Neuronal stem cell (in vitro differentiated cells): Measurements from ENCODE around the gene SHROOM3.
A peak's percentile ranks its signal among the peaks of the same experiment; 100 is the strongest.

ENCODE experiments used
- DNase-seq: peaks from one replicate; pipeline ENCODE4 v3.0.0-alpha.2; 2013; ENCODE audit warnings: low spot score
- H2AFZ ChIP-seq: one replicate; pipeline ENCODE4 v1.6.1; 2013; ENCODE audit warnings: mild to moderate bottlenecking, low read length, inconsistent platforms
- H2AK5ac ChIP-seq: 2 replicates; pipeline ENCODE4 v1.6.1; 2013; ENCODE audit warnings: low read depth, mild to moderate bottlenecking, inconsistent platforms, low read length, moderate library complexity, mixed read lengths
- H2BK120ac ChIP-seq: 2 replicates; pipeline ENCODE4 v1.6.1; 2013; ENCODE audit warnings: low read depth, mild to moderate bottlenecking, inconsistent platforms, low read length, moderate library complexity, mixed read lengths
- H2BK12ac ChIP-seq: one replicate; pipeline ENCODE4 v1.6.1; 2013; ENCODE audit warnings: low read length, inconsistent platforms
- H2BK15ac ChIP-seq: 2 replicates; pipeline ENCODE4 v1.6.1; 2013; ENCODE audit warnings: mild to moderate bottlenecking, low read length, inconsistent platforms, mixed read lengths
- H2BK5ac ChIP-seq: one replicate; pipeline ENCODE4 v1.6.1; 2013; ENCODE audit warnings: inconsistent platforms, mild to moderate bottlenecking, low read length, moderate library complexity
- H3K14ac ChIP-seq: one replicate; pipeline ENCODE4 v1.6.1; 2013; ENCODE audit warnings: low read length, inconsistent platforms
- H3K18ac ChIP-seq: 2 replicates; pipeline ENCODE4 v1.6.1; 2013; ENCODE audit warnings: low read length, inconsistent platforms
- H3K23ac ChIP-seq: 2 replicates; pipeline ENCODE4 v1.6.1; 2013; ENCODE audit warnings: low read depth, mild to moderate bottlenecking, mixed read lengths, low read length, inconsistent platforms; ENCODE audit not compliant: poor library complexity
- H3K27ac ChIP-seq: replicated peaks from 3 replicates; pipeline ENCODE4 v1.5.1; 2013; ENCODE audit warnings: low read length, inconsistent platforms
- H3K27me3 ChIP-seq, 3 experiments: 2 replicates each; pipeline ENCODE4 v1.6.1; 2013; ENCODE audit warnings: low read length in 3 of 3, mild to moderate bottlenecking in 2 of 3, inconsistent platforms in 1 of 3, low read depth in 1 of 3, mixed read lengths in 1 of 3, moderate library complexity in 1 of 3; ENCODE audit not compliant: control insufficient read depth in 3 of 3, insufficient read depth in 3 of 3
- H3K36me3 ChIP-seq, 2 donors: replicated peaks in 1 of 2; 2 replicates each; pipeline ENCODE4 v1.6.1; 2013; ENCODE audit warnings: low read length in 2 of 2; ENCODE audit not compliant: control insufficient read depth in 2 of 2, insufficient read depth in 2 of 2
- H3K4ac ChIP-seq: 2 replicates; pipeline ENCODE4 v1.6.1; 2013; ENCODE audit warnings: inconsistent platforms, mild to moderate bottlenecking, low read length, moderate library complexity
- H3K4me1 ChIP-seq, 2 donors: 1 replicate in 1 of 2; 2 replicates in 1 of 2; pipeline ENCODE4 v1.6.1; 2013; ENCODE audit warnings: low read length in 2 of 2, low read depth in 1 of 2; ENCODE audit not compliant: control insufficient read depth in 2 of 2, insufficient read depth in 1 of 2
- H3K4me2 ChIP-seq: one replicate; pipeline ENCODE4 v1.6.1; 2013; ENCODE audit warnings: mild to moderate bottlenecking, low read length, inconsistent platforms; ENCODE audit not compliant: insufficient read depth, poor library complexity, severe bottlenecking
- H3K4me3 ChIP-seq, 2 donors: 2 replicates each; pipeline ENCODE4 v1.5.1; 2013; ENCODE audit warnings: low read length in 2 of 2, mild to moderate bottlenecking in 2 of 2, inconsistent platforms in 1 of 2, moderate library complexity in 1 of 2
- H3K79me1 ChIP-seq: one replicate; pipeline ENCODE4 v1.6.1; 2013; ENCODE audit warnings: low read depth, mild to moderate bottlenecking, inconsistent platforms, low read length, moderate library complexity
- H3K9ac ChIP-seq: one replicate; pipeline ENCODE4 v1.6.1; 2013; ENCODE audit warnings: mild to moderate bottlenecking, low read depth, low read length, inconsistent platforms; ENCODE audit not compliant: poor library complexity
- H3K9me3 ChIP-seq, 2 donors: replicated peaks in 1 of 2; 2 replicates each; pipeline versions ENCODE3 to v1.6.1; 2013; ENCODE audit warnings: low read length in 2 of 2, mild to moderate bottlenecking in 2 of 2, inconsistent platforms in 1 of 2, low read depth in 1 of 2, mixed read lengths in 1 of 2, moderate library complexity in 1 of 2; ENCODE audit not compliant: control insufficient read depth in 2 of 2, insufficient read depth in 1 of 2
- H4K8ac ChIP-seq: one replicate; pipeline ENCODE4 v1.6.1; 2013; ENCODE audit warnings: low read depth, mild to moderate bottlenecking, inconsistent platforms, low read length, moderate library complexity
- H4K91ac ChIP-seq: one replicate; pipeline ENCODE4 v1.6.1; 2013; ENCODE audit warnings: low read length, low read depth, mild to moderate bottlenecking, inconsistent platforms; ENCODE audit not compliant: poor library complexity
- whole genome bisulfite sequencing, 2 donors: extraction: QIAGEN DNeasy Blood & Tissue Kit; methylation state at CpG; one replicate each; pipeline ENCODE4 v1.1.7; 2013; ENCODE audit warnings: missing lambda C conversion rate in 2 of 2, mixed read lengths in 1 of 2; ENCODE audit not compliant: insufficient read length in 2 of 2, insufficient replicate concordance in 1 of 2; ENCODE audit errors: extremely low coverage in 2 of 2; 5-methylcytosine and 5-hydroxymethylcytosine counted together

The SHROOM3 gene

GRCh38 chr4:76546327-76546726 is 111.3 kb downstream of the SHROOM3 start:
- no peak overlapping the region for H3K23ac ChIP-seq
- H3K4me3 ChIP-seq = no peak overlapping the region
- H3K27me3 ChIP-seq = no peaks in the 10 kb centered on the region
- H3K4me2 ChIP-seq = no peak overlapping the region
- no peak overlapping the region for H3K4ac ChIP-seq
- no peaks in the 10 kb centered on the region for H3K79me1 ChIP-seq
- H4K8ac ChIP-seq = no peak overlapping the region
- H2BK12ac ChIP-seq = no peak overlapping the region
- H2BK120ac ChIP-seq = no peak overlapping the region
- no CpG with 5 or more reads among the region's 4 CpGs for WGBS, 2 donors
- no peak for DNase-seq
- H2AFZ ChIP-seq = no peak overlapping the region
- H3K18ac ChIP-seq = no peak overlapping the region
- no peak overlapping the region for H3K14ac ChIP-seq
- H2AK5ac ChIP-seq = no peak overlapping the region
- peaks cover 0 to 13% of the 10 kb centered on the region in 2 donors for H3K9me3 ChIP-seq
- H3K4me1 ChIP-seq = peaks cover 15 to 18% of the 10 kb centered on the region in 2 donors
- no peak overlapping the region for H2BK5ac ChIP-seq
- no peak overlapping the region for H3K27ac ChIP-seq
- peaks cover 0 to 14% of the 10 kb centered on the region in 2 donors for H3K36me3 ChIP-seq
- no peak overlapping the region for H3K9ac ChIP-seq
- no peak overlapping the region for H4K91ac ChIP-seq
- H2BK15ac ChIP-seq = no peak overlapping the region

GRCh38 chr4:76546759-76547742 is 112.0 kb downstream of the SHROOM3 start:
- Histone ChIP-seq H3K9ac (no peak overlapping the region), H3K14ac (no peak overlapping the region), H3K4ac (no peak overlapping the region), H3K27ac (no peak overlapping the region), H3K27me3 (no peaks in the 10 kb centered on the region), H3K4me3 (no peak overlapping the region), H3K18ac (no peak overlapping the region), H2BK12ac (no peak overlapping the region), H3K23ac (no peak overlapping the region), H2BK120ac (no peak overlapping the region), H3K4me2 (no peak overlapping the region), H2BK5ac (no peak overlapping the region), H4K91ac (no peak overlapping the region), H2AFZ (no peak overlapping the region), H2BK15ac (no peak overlapping the region), H3K36me3 (peaks cover 0 to 14% of the 10 kb centered on the region in 2 donors), H2AK5ac (no peak overlapping the region), H3K9me3 (peaks cover 0 to 13% of the 10 kb centered on the region in 2 donors), H4K8ac (no peak overlapping the region), H3K4me1 (peaks cover 15% of the 10 kb centered on the region in 2 donors), H3K79me1 (no peaks in the 10 kb centered on the region)
- WGBS, 2 donors = no CpG with 5 or more reads among the region's 14 CpGs
- peak; percentile 65 for DNase-seq

GRCh38 chr4:76548704-76549103 is 113.7 kb downstream of the SHROOM3 start:
- Histone ChIP-seq H3K4me3 (no peak overlapping the region), H3K4me1 (peaks cover 15% of the 10 kb centered on the region in 2 donors), H2BK15ac (no peak overlapping the region), H3K4me2 (no peak overlapping the region), H3K23ac (no peak overlapping the region), H3K9me3 (peaks cover 0 to under 1% of the 10 kb centered on the region in 2 donors), H3K27me3 (no peaks in the 10 kb centered on the region), H3K79me1 (no peaks in the 10 kb centered on the region), H4K91ac (no peak overlapping the region), H3K18ac (no peak overlapping the region), H3K27ac (no peak overlapping the region), H4K8ac (no peak overlapping the region), H2BK5ac (no peak overlapping the region), H2AFZ (no peak overlapping the region), H2BK120ac (no peak overlapping the region), H3K4ac (no peak overlapping the region), H2BK12ac (no peak overlapping the region), H3K36me3 (peaks cover 0 to 4% of the 10 kb centered on the region in 2 donors), H2AK5ac (no peak overlapping the region), H3K14ac (no peak overlapping the region), H3K9ac (no peak overlapping the region)
- WGBS, 2 donors = no CpG with 5 or more reads among the region's 7 CpGs
- DNase-seq = no peak

GRCh38 chr4:76549765-76550164 is 114.7 kb downstream of the SHROOM3 start:
- no peak overlapping the region for H3K4ac ChIP-seq
- no peak overlapping the region for H2AK5ac ChIP-seq
- no peak overlapping the region for H2BK120ac ChIP-seq
- H3K4me2 ChIP-seq = no peak overlapping the region
- no peak overlapping the region for H2BK15ac ChIP-seq
- peaks cover 15% of the 10 kb centered on the region in 2 donors for H3K4me1 ChIP-seq
- H3K79me1 ChIP-seq = peaks cover 2% of the 10 kb centered on the region
- H2AFZ ChIP-seq = no peak overlapping the region
- H3K27me3 ChIP-seq = no peaks in the 10 kb centered on the region
- H3K18ac ChIP-seq = no peak overlapping the region
- H3K9me3 ChIP-seq = peaks cover 0 to 8% of the 10 kb centered on the region in 2 donors
- no peak for DNase-seq
- peaks cover 2 to 5% of the 10 kb centered on the region in 2 donors for H3K36me3 ChIP-seq
- no CpG with 5 or more reads among the region's 1 CpG for WGBS, 2 donors
- H3K23ac ChIP-seq = no peak overlapping the region
- no peak overlapping the region for H3K4me3 ChIP-seq
- H3K27ac ChIP-seq = no peak overlapping the region
- H4K8ac ChIP-seq = no peak overlapping the region
- no peak overlapping the region for H2BK5ac ChIP-seq
- H4K91ac ChIP-seq = no peak overlapping the region
- no peak overlapping the region for H2BK12ac ChIP-seq
- H3K9ac ChIP-seq = no peak overlapping the region
- no peak overlapping the region for H3K14ac ChIP-seq
